AG09309 (cell line): ENCODE results near the gene BRMS1L.

Source experiments
- DNase-seq: peaks from one replicate; pipeline ENCODE4 v3.0.0-alpha.2; 2010; ENCODE audit warnings: low read depth
- H3K4me3 ChIP-seq: 2 replicates; pipeline ENCODE4 v1.5.1; 2011; ENCODE audit warnings: mild to moderate bottlenecking, low read depth, low read length, moderate library complexity; ENCODE audit not compliant: control insufficient read depth
- CTCF ChIP-seq: IDR thresholded peaks from 2 replicates; pipeline ENCODE4 v1.5.1; 2011; ENCODE audit warnings: mild to moderate bottlenecking, low read depth, low read length, inconsistent platforms; ENCODE audit not compliant: insufficient read depth, control insufficient read depth; ENCODE audit errors: missing control alignments

The BRMS1L gene

GRCh38 chr14:35866595-35867279 is 40.6 kb downstream of the BRMS1L start:
- TF ChIP-seq CTCF = no peak
- H3K4me3 ChIP-seq = no peak overlapping the region
- DNase-seq = no peak

- H3K4me3 ChIP-seq = no peak overlapping the region
- TF ChIP-seq CTCF = no peak
- DNase-seq = no peak
Observed at GRCh38 chr14:35867280-35867629, 41.1 kb downstream of the BRMS1L start.

GRCh38 chr14:35875296-35875695 is 49.2 kb downstream of the BRMS1L start:
- no peak overlapping the region for H3K4me3 ChIP-seq
- TF ChIP-seq CTCF = no peak
- no peak for DNase-seq

GRCh38 chr14:35877276-35877675 is 51.1 kb downstream of the BRMS1L start:
- DNase-seq = no peak
- no peak for TF ChIP-seq CTCF
- no peak overlapping the region for H3K4me3 ChIP-seq

- TF ChIP-seq CTCF = no peak
- peak; percentile 60 for DNase-seq
- H3K4me3 ChIP-seq = no peak overlapping the region
Observed at GRCh38 chr14:35878272-35879150, 52.4 kb downstream of the BRMS1L start.

GRCh38 chr14:35879151-35879648 is 53.1 kb downstream of the BRMS1L start:
- no peak overlapping the region for H3K4me3 ChIP-seq
- TF ChIP-seq CTCF = no peak
- no peak for DNase-seq
